PC-3 (cell line): ENCODE data around the gene DAO.

Source experiments
- EZH2 ChIP-seq: fragments of 300-600 bp; sonication (generic); IDR thresholded peaks from one replicate; pipeline ENCODE4 v1.6.1; 2017; ENCODE audit warnings: antibody characterized with exemption, mild to moderate bottlenecking, low read length; ENCODE audit not compliant: unreplicated experiment
- TF ChIP-seq, protein P1 (sequence below): fragments of 300-600 bp; sonication (generic); conservative IDR thresholded peaks from 2 replicates; pipeline ENCODE4 v1.5.1; 2017; ENCODE audit warnings: antibody characterized with exemption, low read depth, mild to moderate bottlenecking, low read length

DNA sequence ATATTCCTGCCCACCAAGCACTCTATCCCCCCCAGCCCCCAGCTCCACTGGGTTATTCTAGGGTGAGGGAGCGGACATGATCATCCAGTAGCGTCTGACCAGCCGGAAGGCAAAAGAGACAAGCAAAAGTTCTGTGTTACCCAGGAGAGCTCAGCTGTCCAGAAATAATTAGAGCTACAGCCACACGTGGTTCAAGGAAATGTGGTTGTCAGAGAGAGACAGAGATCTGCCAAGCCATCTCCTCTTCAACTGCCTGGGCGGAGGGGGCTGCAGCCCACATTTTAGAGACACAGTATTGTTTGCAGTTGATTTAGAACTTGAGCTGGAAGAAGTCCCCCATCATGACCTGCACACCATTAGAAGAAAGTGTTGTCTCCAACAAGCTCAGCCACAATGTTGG is 30.4 kb downstream of the DAO start:
- TF ChIP-seq, protein P1, sequence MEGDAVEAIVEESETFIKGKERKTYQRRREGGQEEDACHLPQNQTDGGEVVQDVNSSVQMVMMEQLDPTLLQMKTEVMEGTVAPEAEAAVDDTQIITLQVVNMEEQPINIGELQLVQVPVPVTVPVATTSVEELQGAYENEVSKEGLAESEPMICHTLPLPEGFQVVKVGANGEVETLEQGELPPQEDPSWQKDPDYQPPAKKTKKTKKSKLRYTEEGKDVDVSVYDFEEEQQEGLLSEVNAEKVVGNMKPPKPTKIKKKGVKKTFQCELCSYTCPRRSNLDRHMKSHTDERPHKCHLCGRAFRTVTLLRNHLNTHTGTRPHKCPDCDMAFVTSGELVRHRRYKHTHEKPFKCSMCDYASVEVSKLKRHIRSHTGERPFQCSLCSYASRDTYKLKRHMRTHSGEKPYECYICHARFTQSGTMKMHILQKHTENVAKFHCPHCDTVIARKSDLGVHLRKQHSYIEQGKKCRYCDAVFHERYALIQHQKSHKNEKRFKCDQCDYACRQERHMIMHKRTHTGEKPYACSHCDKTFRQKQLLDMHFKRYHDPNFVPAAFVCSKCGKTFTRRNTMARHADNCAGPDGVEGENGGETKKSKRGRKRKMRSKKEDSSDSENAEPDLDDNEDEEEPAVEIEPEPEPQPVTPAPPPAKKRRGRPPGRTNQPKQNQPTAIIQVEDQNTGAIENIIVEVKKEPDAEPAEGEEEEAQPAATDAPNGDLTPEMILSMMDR = no peak
- TF ChIP-seq EZH2 = no peak
